Activated CD8-positive, alpha-beta memory T cell treated with anti-CD3 and anti-CD28 coated beads, Interleukin-2, amount 50 U/mL, for 4 hours (primary cell): ENCODE results near the gene KIF25.

ENCODE experiments used
- DNase-seq: peaks from one replicate; pipeline ENCODE4 v3.0.0-alpha.2; 2020

Gene KIF25

GRCh38 chr6:168091381-168092264, 94.2 kb downstream of the KIF25 start:
- DNase-seq, result no peak

- no peak for DNase-seq
Measured at GRCh38 chr6:168092541-168092940, 95.1 kb downstream of the KIF25 start.

GRCh38 chr6:168093071-168093505, 95.6 kb downstream of the KIF25 start:
- DNase-seq, result no peak

- no peak for DNase-seq
Measured at GRCh38 chr6:168093634-168094033, 96.2 kb downstream of the KIF25 start.
